ENCODE results near the gene SUCLG1.

DNA sequence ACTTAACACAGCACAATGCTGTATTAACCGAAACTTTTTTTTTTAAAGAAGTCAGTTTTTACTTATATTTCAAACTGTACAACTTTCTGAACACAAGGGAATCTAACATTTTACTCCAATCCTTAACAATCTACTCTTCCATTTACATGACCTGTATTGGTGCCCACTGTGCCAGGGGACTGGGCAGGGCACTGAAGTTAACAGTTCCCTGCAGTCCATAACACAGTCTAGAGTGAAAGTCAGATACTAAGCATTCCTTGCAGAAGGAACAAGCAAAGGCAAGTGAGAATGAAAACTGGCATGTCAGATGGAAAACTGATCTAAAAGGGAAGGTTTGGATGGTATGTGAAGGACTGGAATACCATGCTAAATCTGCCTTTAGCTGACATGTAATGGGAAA, 29.8 kb downstream of the SUCLG1 start:
- TF ChIP-seq, protein P1, sequence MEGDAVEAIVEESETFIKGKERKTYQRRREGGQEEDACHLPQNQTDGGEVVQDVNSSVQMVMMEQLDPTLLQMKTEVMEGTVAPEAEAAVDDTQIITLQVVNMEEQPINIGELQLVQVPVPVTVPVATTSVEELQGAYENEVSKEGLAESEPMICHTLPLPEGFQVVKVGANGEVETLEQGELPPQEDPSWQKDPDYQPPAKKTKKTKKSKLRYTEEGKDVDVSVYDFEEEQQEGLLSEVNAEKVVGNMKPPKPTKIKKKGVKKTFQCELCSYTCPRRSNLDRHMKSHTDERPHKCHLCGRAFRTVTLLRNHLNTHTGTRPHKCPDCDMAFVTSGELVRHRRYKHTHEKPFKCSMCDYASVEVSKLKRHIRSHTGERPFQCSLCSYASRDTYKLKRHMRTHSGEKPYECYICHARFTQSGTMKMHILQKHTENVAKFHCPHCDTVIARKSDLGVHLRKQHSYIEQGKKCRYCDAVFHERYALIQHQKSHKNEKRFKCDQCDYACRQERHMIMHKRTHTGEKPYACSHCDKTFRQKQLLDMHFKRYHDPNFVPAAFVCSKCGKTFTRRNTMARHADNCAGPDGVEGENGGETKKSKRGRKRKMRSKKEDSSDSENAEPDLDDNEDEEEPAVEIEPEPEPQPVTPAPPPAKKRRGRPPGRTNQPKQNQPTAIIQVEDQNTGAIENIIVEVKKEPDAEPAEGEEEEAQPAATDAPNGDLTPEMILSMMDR (IDR thresholded peaks at IDR 0.05) = no peak
- no peak for TF ChIP-seq POLR2A (IDR thresholded peaks at IDR 0.05)

Data from esophagus squamous epithelium (tissue), 4 donors.